B cell (primary cell): ENCODE data around the gene DEPDC1B. TPM values are rescaled to one million over a fixed set of nuclear protein-coding genes. Genes with fewer than 3 reads are reported as not detected.

ENCODE experiments used
- ATAC-seq: fragments of 200-7000 bp; cut with Tn5 transposase; one replicate; pipeline ENCODE4 v1.10.0; 2021; ENCODE audit warnings: low read depth, mild to moderate bottlenecking, moderate number of reproducible peaks, moderate library complexity
- CTCF ChIA-PET: fragments of 350-600 bp; sonication (Branson Sonifier 250); formaldehyde crosslinking; loops from one replicate; lab custom pipeline; 2021; ENCODE audit warnings: antibody characterized with exemption, inconsistent platforms; lab: Charles Lee
- POLR2A ChIA-PET: fragments of 350-600 bp; sonication (Branson Sonifier 250); formaldehyde crosslinking; loops from one replicate; lab custom pipeline; 2021; ENCODE audit warnings: antibody characterized with exemption; lab: Charles Lee
- DNase-seq: peaks from one replicate; pipeline ENCODE4 v3.0.0; 2013
- H2AFZ ChIP-seq: 2 replicates; pipeline ENCODE4 v1.6.1; 2012; ENCODE audit warnings: mild to moderate bottlenecking, low read depth, low read length; ENCODE audit not compliant: insufficient read depth, poor library complexity, severe bottlenecking
- H3K27ac ChIP-seq, 2 donors: 1 replicate in 1 of 2; 2 replicates in 1 of 2; pipeline ENCODE4 v1.5.1; 2012 to 2013; ENCODE audit warnings: low read length in 2 of 2, mild to moderate bottlenecking in 2 of 2, moderate library complexity in 1 of 2
- H3K27me3 ChIP-seq, 4 experiments: fragments of 200-600 bp in 1 of 4; sonication (generic) in 1 of 4; replicated peaks in 1 of 4; 1 replicate in 2 of 4; 2 replicates in 2 of 4; pipeline versions ENCODE4 v1.6.1 to v1.7.0; 2013 to 2016; ENCODE audit warnings: low read length in 3 of 4, mild to moderate bottlenecking in 2 of 4, mixed read lengths in 1 of 4, moderate library complexity in 1 of 4; ENCODE audit not compliant: insufficient read depth in 4 of 4, control insufficient read depth in 3 of 4; ENCODE audit errors: control extremely low read depth in 1 of 4
- H3K36me3 ChIP-seq, 2 experiments: replicated peaks in 1 of 2; 1 replicate in 1 of 2; 2 replicates in 1 of 2; pipeline versions ENCODE4 v1.6.1 to v1.7.1; 2013; ENCODE audit warnings: low read length in 1 of 2; ENCODE audit not compliant: insufficient read depth in 2 of 2, control insufficient read depth in 1 of 2; ENCODE audit errors: control extremely low read depth in 1 of 2, extremely low read depth in 1 of 2
- H3K4me1 ChIP-seq, 2 donors: fragments of 200-600 bp in 1 of 2; sonication (generic) in 1 of 2; 1 replicate in 1 of 2; 2 replicates in 1 of 2; pipeline versions ENCODE4 v1.5.1 to v1.6.1; 2013 to 2017; ENCODE audit warnings: low read length in 2 of 2; ENCODE audit not compliant: control insufficient read depth in 2 of 2, insufficient read depth in 2 of 2
- H3K4me2 ChIP-seq: replicated peaks from 2 replicates; pipeline ENCODE3; 2012; ENCODE audit warnings: mild to moderate bottlenecking, low read depth, low read length; ENCODE audit not compliant: poor library complexity, severe bottlenecking
- H3K4me3 ChIP-seq, 5 experiments: fragments of 200-600 bp in 1 of 5; sonication (generic) in 1 of 5; 1 replicate in 3 of 5; 2 replicates in 2 of 5; pipeline versions ENCODE4 v1.5.1 to v1.7.0; 2011 to 2016; ENCODE audit warnings: low read length in 4 of 5, mild to moderate bottlenecking in 4 of 5, low read depth in 2 of 5, control low read depth in 1 of 5, moderate library complexity in 1 of 5; ENCODE audit not compliant: insufficient read depth in 1 of 5; ENCODE audit errors: control extremely low read depth in 1 of 5, extremely low read depth in 1 of 5
- H3K79me2 ChIP-seq: fragments of 200-600 bp; sonication (generic); one replicate; pipeline ENCODE4 v1.6.0; 2016; ENCODE audit warnings: low read length; ENCODE audit not compliant: control insufficient read depth, insufficient read depth
- H3K9ac ChIP-seq: fragments of 200-600 bp; sonication (generic); 2 replicates; pipeline ENCODE4 v1.6.1; 2017; ENCODE audit warnings: mild to moderate bottlenecking, low read length, moderate library complexity
- H3K9me3 ChIP-seq, 3 donors: one replicate each; pipeline versions ENCODE4 v1.6.1 to v1.7.1; 2013; ENCODE audit warnings: low read length in 2 of 3; ENCODE audit not compliant: control insufficient read depth in 2 of 3, insufficient read depth in 1 of 3; ENCODE audit errors: control extremely low read depth in 1 of 3
- H4K20me1 ChIP-seq: 2 replicates; pipeline ENCODE4 v1.6.0; 2012; ENCODE audit warnings: mild to moderate bottlenecking, low read length; ENCODE audit not compliant: insufficient read depth, control insufficient read depth, poor library complexity, severe bottlenecking
- H3K27ac Mint-ChIP-seq: one replicate; pipeline ENCODE4 v1.8.0; 2021; ENCODE audit warnings: mixed read lengths
- H3K27me3 Mint-ChIP-seq: one replicate; pipeline ENCODE4 v1.8.0; 2021; ENCODE audit warnings: mixed read lengths
- H3K4me1 Mint-ChIP-seq: one replicate; pipeline ENCODE4 v1.8.0; 2021; ENCODE audit warnings: mixed read lengths
- H3K4me3 Mint-ChIP-seq: one replicate; pipeline ENCODE4 v1.8.0; 2021; ENCODE audit warnings: mixed read lengths
- H3K9me3 Mint-ChIP-seq: one replicate; pipeline ENCODE4 v1.8.0; 2022; ENCODE audit warnings: mixed read lengths; ENCODE audit not compliant: insufficient read depth
- EZH2 ChIP-seq: IDR thresholded peaks from 2 replicates; pipeline ENCODE4 v1.6.1; 2012; ENCODE audit warnings: borderline replicate concordance, low read depth, mild to moderate bottlenecking, moderate library complexity, low read length; ENCODE audit not compliant: insufficient read depth, poor library complexity, severe bottlenecking
- whole genome bisulfite sequencing: methylation state at CpG from one replicate; pipeline ENCODE4 v1.1.5; 2013; ENCODE audit warnings: missing lambda C conversion rate; ENCODE audit not compliant: insufficient coverage; 5-methylcytosine and 5-hydroxymethylcytosine counted together
- intact Hi-C: fragments of 100-400 bp; cut with micrococcal nuclease; formaldehyde crosslinking; loops from one replicate; pipeline ENCODE4 v1.10.0; 2022
- polyA plus RNA-seq: library from polyadenylated mRNA; depleted of rRNA; stranded (reverse); fragments of >200 nt; gene quantifications from 2 replicates; pipeline ENCODE4 v1.2.3, GENCODE V29; 2012
- total RNA-seq, 2 donors: library from RNA; stranded (reverse); fragments of 120-200 nt in 1 of 2; gene quantifications; 1 replicate in 1 of 2; 2 replicates in 1 of 2; pipeline versions ENCODE4 v1.2.3 to v1.2.4, GENCODE V29; 2013 to 2022
- TF ChIP-seq, protein P1 (sequence below): fragments of 200-600 bp; IDR thresholded peaks from one replicate; pipeline ENCODE4 v1.8.0; 2022; ENCODE audit warnings: antibody characterized with exemption, mild to moderate bottlenecking

The DEPDC1B gene
- total and polyA plus RNA-seq, 2 donors (not counting 1 experiment from before 2014, with no cell fraction given): 0.04 to 0.25 TPM

DNA sequence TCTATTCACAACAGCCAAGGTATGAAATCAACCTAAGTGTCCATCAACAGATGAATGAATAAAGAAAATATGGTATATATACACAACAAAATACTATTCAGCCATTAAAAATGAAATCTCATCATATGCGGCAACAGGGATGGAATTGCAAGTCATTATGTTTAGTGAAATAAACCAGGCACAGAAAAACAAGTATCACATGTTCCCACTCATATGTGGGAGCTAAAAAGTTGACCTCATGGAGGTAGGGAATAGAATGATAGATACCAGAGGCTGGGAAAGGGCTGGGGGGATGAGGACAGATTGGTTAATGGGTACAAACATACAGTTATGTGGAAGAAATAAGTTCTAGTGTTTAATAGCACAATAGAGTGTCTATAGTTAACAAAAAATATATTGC lies 149.7 kb downstream of the DEPDC1B start:
- CTCF ChIA-PET: no interaction called here

DNA sequence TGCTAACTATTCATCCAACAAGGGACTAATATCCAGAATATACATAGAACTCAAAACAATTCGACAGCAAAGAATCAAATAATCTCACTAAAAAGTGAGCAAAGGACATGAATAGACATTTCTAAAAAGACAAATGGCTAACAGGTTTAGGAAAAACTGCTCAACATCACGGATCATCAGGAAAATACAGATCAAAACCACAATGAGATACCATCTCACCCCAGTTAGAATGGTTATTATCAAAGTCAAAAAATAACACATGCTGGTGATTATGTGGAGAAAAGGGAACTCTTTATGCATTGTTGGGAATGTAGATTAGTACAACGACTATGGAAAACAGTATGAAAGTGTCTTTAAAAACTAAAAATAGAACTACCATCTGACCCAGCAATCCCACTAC lies 150.1 kb downstream of the DEPDC1B start:
- Histone ChIP-seq H3K4me1 (no peaks in the 10 kb centered on the region), H3K4me3 (no peak overlapping the region), H3K9me3 (no peaks in the 10 kb centered on the region), H3K36me3 (no peaks in the 10 kb centered on the region), H3K9ac (no peak overlapping the region), H3K27ac (no peak overlapping the region), H4K20me1 (no peaks in the 10 kb centered on the region), H3K27me3 (no peaks in the 10 kb centered on the region), H2AFZ (no peak overlapping the region), H3K79me2 (no peaks in the 10 kb centered on the region), H3K4me2 (no peak overlapping the region)
- Mint-ChIP-seq H3K4me1 (no peaks in the 10 kb centered on the region), H3K27me3 (peaks cover 4% of the 10 kb centered on the region), H3K9me3 (no peaks in the 10 kb centered on the region), H3K27ac (no peak overlapping the region), H3K4me3 (no peak overlapping the region)
- intact Hi-C loops: no loop called here
- ATAC-seq (no peak), DNase-seq (no peak)
- no CpG with 5 or more reads among the region's 3 CpGs for WGBS
- CTCF ChIA-PET: no interaction called here
- TF ChIP-seq, protein P1, sequence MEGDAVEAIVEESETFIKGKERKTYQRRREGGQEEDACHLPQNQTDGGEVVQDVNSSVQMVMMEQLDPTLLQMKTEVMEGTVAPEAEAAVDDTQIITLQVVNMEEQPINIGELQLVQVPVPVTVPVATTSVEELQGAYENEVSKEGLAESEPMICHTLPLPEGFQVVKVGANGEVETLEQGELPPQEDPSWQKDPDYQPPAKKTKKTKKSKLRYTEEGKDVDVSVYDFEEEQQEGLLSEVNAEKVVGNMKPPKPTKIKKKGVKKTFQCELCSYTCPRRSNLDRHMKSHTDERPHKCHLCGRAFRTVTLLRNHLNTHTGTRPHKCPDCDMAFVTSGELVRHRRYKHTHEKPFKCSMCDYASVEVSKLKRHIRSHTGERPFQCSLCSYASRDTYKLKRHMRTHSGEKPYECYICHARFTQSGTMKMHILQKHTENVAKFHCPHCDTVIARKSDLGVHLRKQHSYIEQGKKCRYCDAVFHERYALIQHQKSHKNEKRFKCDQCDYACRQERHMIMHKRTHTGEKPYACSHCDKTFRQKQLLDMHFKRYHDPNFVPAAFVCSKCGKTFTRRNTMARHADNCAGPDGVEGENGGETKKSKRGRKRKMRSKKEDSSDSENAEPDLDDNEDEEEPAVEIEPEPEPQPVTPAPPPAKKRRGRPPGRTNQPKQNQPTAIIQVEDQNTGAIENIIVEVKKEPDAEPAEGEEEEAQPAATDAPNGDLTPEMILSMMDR: no peak
- no peak for TF ChIP-seq EZH2
- POLR2A ChIA-PET: no interaction called here

More for the DNA sequence above, 149.7 kb downstream of the DEPDC1B start:
- TF ChIP-seq, protein P1: no peak
- no peak for TF ChIP-seq EZH2
- no peak overlapping the region for H3K27ac Mint-ChIP-seq
- H3K4me3 ChIP-seq: no peak overlapping the region
- DNase-seq: no peak
- H2AFZ ChIP-seq: no peak overlapping the region
- H3K36me3 ChIP-seq: no peaks in the 10 kb centered on the region
- H3K27me3 Mint-ChIP-seq: peaks cover 4% of the 10 kb centered on the region
- H3K4me2 ChIP-seq: no peak overlapping the region
- H3K4me3 Mint-ChIP-seq: no peak overlapping the region
- peaks cover 0 to under 1% (median 0%) of the 10 kb centered on the region in 3 donors for H3K9me3 ChIP-seq
- no peaks in the 10 kb centered on the region for H3K4me1 ChIP-seq
- H3K27ac ChIP-seq: no peak overlapping the region
- H3K9me3 Mint-ChIP-seq: no peaks in the 10 kb centered on the region
- H3K9ac ChIP-seq: no peak overlapping the region
- no peaks in the 10 kb centered on the region for H4K20me1 ChIP-seq
- no peak for ATAC-seq
- WGBS: no CpG with 5 or more reads among the region's 1 CpG
- no peaks in the 10 kb centered on the region for H3K79me2 ChIP-seq
- H3K27me3 ChIP-seq: no peaks in the 10 kb centered on the region
- POLR2A ChIA-PET: no interaction called here
- intact Hi-C loops: no loop called here
- H3K4me1 Mint-ChIP-seq: no peaks in the 10 kb centered on the region

Other genes starting within 250 kb of the DEPDC1B start
- 0.54 TPM in 1 of 2 replicates, not detected in the other for gene ELOVL7, start 144.1 kb upstream of the DEPDC1B start, total RNA-seq
- gene ELOVL7, start 144.1 kb upstream of the DEPDC1B start, polyA plus RNA-seq: 0.21 and 0.36 TPM in 2 replicates
- 8.3 and 9.2 TPM in 2 replicates for gene ERCC8, start 244.9 kb upstream of the DEPDC1B start, total RNA-seq
- gene ERCC8, start 244.9 kb upstream of the DEPDC1B start, polyA plus RNA-seq: 5.2 and 6.8 TPM in 2 replicates
- gene NDUFAF2, start 245.0 kb upstream of the DEPDC1B start, total RNA-seq: 9.7 and 10.7 TPM in 2 replicates
- gene NDUFAF2, start 245.0 kb upstream of the DEPDC1B start, polyA plus RNA-seq: 6.3 and 7.3 TPM in 2 replicates